ENCODE results near the gene FILIP1L. TPM values are rescaled to one million over a fixed set of nuclear protein-coding genes. Genes with fewer than 3 reads are reported as not detected.
"Not testable (repeated sequence)": the region's sequence is repeated elsewhere in the genome, so short reads cannot be mapped to it uniquely, and the experiment has no call there.

The FILIP1L gene
- total and polyA plus RNA-seq, 2 donors from 2014 or later, result 5.5 to 25.5 TPM

GRCh38 chr3:100097919-100098783 is 16.1 kb downstream of the FILIP1L start:
- H3K9me3 ChIP-seq (ENCODE audit: control insufficient read depth in 2 of 3, insufficient read depth in 1 of 3, low read length in 3 of 3), result no peaks in the 10 kb centered on the region
- H3K9ac ChIP-seq (ENCODE audit: low read length in 3 of 3), result no peak overlapping the region
- H3K36me3 ChIP-seq (ENCODE audit: control insufficient read depth in 2 of 3, insufficient read depth in 3 of 3, low read length in 3 of 3), result no peaks in the 10 kb centered on the region
- H3K27ac ChIP-seq (ENCODE audit: low read depth in 2 of 2, low read length in 2 of 2), result peak overlapping the region; percentile 71 to 72
- FAIRE-seq (peak; percentile 85), DNase-seq (peak in 2 of 5 donors; percentile 59 to 71)
- H3K4me1 ChIP-seq (ENCODE audit: control insufficient read depth in 2 of 3, insufficient read depth in 2 of 3, low read depth in 1 of 3, low read length in 3 of 3), result peaks cover 3 to 22% (median 10%) of the 10 kb centered on the region in 3 donors
- TF ChIP-seq, protein P1, sequence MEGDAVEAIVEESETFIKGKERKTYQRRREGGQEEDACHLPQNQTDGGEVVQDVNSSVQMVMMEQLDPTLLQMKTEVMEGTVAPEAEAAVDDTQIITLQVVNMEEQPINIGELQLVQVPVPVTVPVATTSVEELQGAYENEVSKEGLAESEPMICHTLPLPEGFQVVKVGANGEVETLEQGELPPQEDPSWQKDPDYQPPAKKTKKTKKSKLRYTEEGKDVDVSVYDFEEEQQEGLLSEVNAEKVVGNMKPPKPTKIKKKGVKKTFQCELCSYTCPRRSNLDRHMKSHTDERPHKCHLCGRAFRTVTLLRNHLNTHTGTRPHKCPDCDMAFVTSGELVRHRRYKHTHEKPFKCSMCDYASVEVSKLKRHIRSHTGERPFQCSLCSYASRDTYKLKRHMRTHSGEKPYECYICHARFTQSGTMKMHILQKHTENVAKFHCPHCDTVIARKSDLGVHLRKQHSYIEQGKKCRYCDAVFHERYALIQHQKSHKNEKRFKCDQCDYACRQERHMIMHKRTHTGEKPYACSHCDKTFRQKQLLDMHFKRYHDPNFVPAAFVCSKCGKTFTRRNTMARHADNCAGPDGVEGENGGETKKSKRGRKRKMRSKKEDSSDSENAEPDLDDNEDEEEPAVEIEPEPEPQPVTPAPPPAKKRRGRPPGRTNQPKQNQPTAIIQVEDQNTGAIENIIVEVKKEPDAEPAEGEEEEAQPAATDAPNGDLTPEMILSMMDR (IDR thresholded peaks at IDR 0.05; ENCODE audit: borderline replicate concordance, extremely low read depth, insufficient read depth), result no peak
- no peaks in the 10 kb centered on the region for H3K27me3 ChIP-seq (ENCODE audit: control insufficient read depth, insufficient read depth, low read length)
- intact Hi-C loops (cut with DNase I), result no loop called here
- peak overlapping the region in 2 of 3 donors; percentile 5 to 9 for H3K4me3 ChIP-seq (ENCODE audit: low read length in 3 of 3)

DNA sequence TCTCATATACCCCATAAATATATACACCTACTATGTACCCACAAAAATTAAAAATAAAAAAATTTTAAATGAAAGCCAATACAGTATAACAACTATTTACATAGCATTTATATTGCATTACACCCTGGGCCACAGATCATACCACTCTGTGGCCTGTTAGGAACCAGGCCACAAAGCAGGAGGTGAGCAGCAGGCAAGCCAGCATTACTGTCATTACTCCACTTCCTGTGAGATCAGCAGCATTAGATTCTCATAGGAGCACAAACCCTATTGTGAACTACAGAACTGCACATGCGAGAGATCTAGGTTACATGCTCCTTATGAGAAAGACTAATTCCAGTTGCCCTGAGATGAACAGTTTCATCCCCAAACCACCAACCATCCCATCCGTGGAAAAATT is 17.4 kb downstream of the FILIP1L start:
- TF ChIP-seq, protein P1 (IDR thresholded peaks at IDR 0.05; ENCODE audit: borderline replicate concordance, extremely low read depth, insufficient read depth), result no peak
- Histone ChIP-seq H3K4me3 (ENCODE audit: low read length in 3 of 3) (no peak overlapping the region), H3K27me3 (ENCODE audit: control insufficient read depth, insufficient read depth, low read length) (no peaks in the 10 kb centered on the region), H3K36me3 (ENCODE audit: control insufficient read depth in 2 of 3, insufficient read depth in 3 of 3, low read length in 3 of 3) (no peaks in the 10 kb centered on the region), H3K27ac (ENCODE audit: low read depth in 2 of 2, low read length in 2 of 2) (peak overlapping the region in 1 of 2 donors; percentile 20), H3K9me3 (ENCODE audit: control insufficient read depth in 2 of 3, insufficient read depth in 1 of 3, low read length in 3 of 3) (no peaks in the 10 kb centered on the region), H3K4me1 (ENCODE audit: control insufficient read depth in 2 of 3, insufficient read depth in 2 of 3, low read depth in 1 of 3, low read length in 3 of 3) (peaks cover 3 to 22% (median 7%) of the 10 kb centered on the region in 3 donors), H3K9ac (ENCODE audit: low read length in 3 of 3) (no peak overlapping the region)
- intact Hi-C loops (cut with DNase I), result no loop called here
- DNase-seq, result no peak
- no peak for FAIRE-seq

- H3K27me3 ChIP-seq (ENCODE audit: control insufficient read depth, insufficient read depth, low read length); DNase-seq; H3K4me3 ChIP-seq (ENCODE audit: low read length in 3 of 3); H3K36me3 ChIP-seq (ENCODE audit: control insufficient read depth in 2 of 3, insufficient read depth in 3 of 3, low read length in 3 of 3); H3K9ac ChIP-seq (ENCODE audit: low read length in 3 of 3); H3K27ac ChIP-seq (ENCODE audit: low read depth in 2 of 2, low read length in 2 of 2); H3K9me3 ChIP-seq (ENCODE audit: control insufficient read depth in 2 of 3, insufficient read depth in 1 of 3, low read length in 3 of 3); intact Hi-C loops (cut with DNase I); FAIRE-seq: not testable (repeated sequence)
- peaks cover 3 to 22% (median 7%) of the 10 kb centered on the region in 3 donors for H3K4me1 ChIP-seq (ENCODE audit: control insufficient read depth in 2 of 3, insufficient read depth in 2 of 3, low read depth in 1 of 3, low read length in 3 of 3)
These were observed 18.0 kb downstream of the FILIP1L start for GRCh38 chr3:100096286-100096685.

GRCh38 chr3:100093831-100094230 is 20.5 kb downstream of the FILIP1L start:
- Histone ChIP-seq H3K4me1 (ENCODE audit: control insufficient read depth in 2 of 3, insufficient read depth in 2 of 3, low read depth in 1 of 3, low read length in 3 of 3) (peaks cover 5 to 24% (median 10%) of the 10 kb centered on the region in 3 donors), H3K36me3 (ENCODE audit: control insufficient read depth in 2 of 3, insufficient read depth in 3 of 3, low read length in 3 of 3) (no peaks in the 10 kb centered on the region), H3K27ac (ENCODE audit: low read depth in 2 of 2, low read length in 2 of 2) (no peak overlapping the region), H3K9ac (ENCODE audit: low read length in 3 of 3) (no peak overlapping the region), H3K27me3 (ENCODE audit: control insufficient read depth, insufficient read depth, low read length) (no peaks in the 10 kb centered on the region), H3K9me3 (ENCODE audit: control insufficient read depth in 2 of 3, insufficient read depth in 1 of 3, low read length in 3 of 3) (no peaks in the 10 kb centered on the region), H3K4me3 (ENCODE audit: low read length in 3 of 3) (no peak overlapping the region)
- TF ChIP-seq, protein P1 (IDR thresholded peaks at IDR 0.05; ENCODE audit: borderline replicate concordance, extremely low read depth, insufficient read depth), result no peak
- no peak for FAIRE-seq
- intact Hi-C loops (cut with DNase I), result no loop called here
- DNase-seq, result no peak
